SH-SY5Y (cell line): ENCODE results near the gene NOXA1.

Experiments
- GATA2 ChIP-seq: IDR thresholded peaks from 2 replicates; pipeline ENCODE4 v1.6.1; 2011; ENCODE audit warnings: mild to moderate bottlenecking, low read depth, low read length
- GATA3 ChIP-seq: IDR thresholded peaks from 2 replicates; pipeline ENCODE4 v1.6.1; 2011; ENCODE audit warnings: low read depth, mild to moderate bottlenecking, low read length, moderate library complexity

DNA sequence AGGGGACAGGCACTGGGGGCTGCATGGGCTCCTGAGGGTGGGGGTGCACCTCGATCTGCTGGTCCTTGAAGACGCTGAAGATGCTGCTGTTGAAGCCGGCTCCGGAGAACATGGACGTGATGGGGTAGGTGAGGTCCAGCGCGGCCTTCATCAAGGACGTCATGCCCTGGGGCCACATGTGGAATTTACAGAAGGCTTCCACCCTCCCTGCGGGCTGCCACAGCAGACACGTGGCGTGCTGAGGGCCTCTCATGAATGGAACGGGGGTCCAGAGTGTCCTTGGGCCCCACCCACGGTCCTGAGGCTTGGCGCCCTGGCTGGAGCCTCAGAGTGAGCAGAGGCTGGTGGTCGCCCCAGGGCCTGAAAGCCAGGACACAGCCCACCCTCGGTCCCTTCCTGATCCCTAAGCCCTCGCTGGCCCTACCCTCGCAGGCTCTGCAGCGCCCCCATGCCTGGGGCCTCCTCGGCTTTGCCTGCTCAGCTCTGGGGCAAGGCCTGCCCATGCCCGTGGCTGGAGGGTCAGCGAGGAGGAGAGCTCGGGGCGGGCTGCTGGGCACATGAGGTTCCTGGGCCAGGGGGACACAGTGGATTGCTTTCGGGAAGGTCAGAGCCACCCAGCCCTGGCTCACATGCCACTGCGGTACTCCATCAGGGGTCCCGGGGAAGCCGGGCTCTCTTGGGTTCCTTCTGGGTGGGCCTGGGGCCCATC, 41.3 kb downstream of the NOXA1 start:
- TF ChIP-seq GATA3, result no peak
- TF ChIP-seq GATA2, result no peak
